ENCODE data around the gene BHLHA9. TPM values are rescaled to one million over a fixed set of nuclear protein-coding genes. Genes with fewer than 3 reads are reported as not detected.

Gene BHLHA9
- total RNA-seq, 1 donor from 2014 or later, result not detected

- H3K36me3 Mint-ChIP-seq, result no peaks in the 10 kb centered on the region
- peaks cover 74% of the 10 kb centered on the region for H3K27me3 Mint-ChIP-seq
- no peak for TF ChIP-seq CTCF (conservative IDR thresholded peaks at IDR 0.05)
- DNase-seq (ENCODE audit: extremely low spot score, unreplicated experiment), result no peak
- peak overlapping the region; percentile 85 for H3K4me3 Mint-ChIP-seq
- H3K4me1 Mint-ChIP-seq (ENCODE audit: unreplicated experiment), result no peaks in the 10 kb centered on the region
- no peak overlapping the region for H3K27ac Mint-ChIP-seq
- no peaks in the 10 kb centered on the region for H3K9me3 Mint-ChIP-seq
These were observed 40.2 kb upstream of the BHLHA9 start for GRCh38 chr17:1229900-1230501.

GRCh38 chr17:1231456-1231855, 38.8 kb upstream of the BHLHA9 start:
- Mint-ChIP-seq H3K36me3 (no peaks in the 10 kb centered on the region), H3K4me1 (ENCODE audit: unreplicated experiment) (no peaks in the 10 kb centered on the region), H3K4me3 (peak overlapping the region; percentile 65), H3K9me3 (no peaks in the 10 kb centered on the region), H3K27ac (no peak overlapping the region), H3K27me3 (peaks cover 62% of the 10 kb centered on the region)
- DNase-seq (ENCODE audit: extremely low spot score, unreplicated experiment), result no peak
- no peak for TF ChIP-seq CTCF (conservative IDR thresholded peaks at IDR 0.05)

- no peak overlapping the region for H3K27ac Mint-ChIP-seq
- H3K36me3 Mint-ChIP-seq, result no peaks in the 10 kb centered on the region
- H3K4me1 Mint-ChIP-seq (ENCODE audit: unreplicated experiment), result no peaks in the 10 kb centered on the region
- peaks cover 54% of the 10 kb centered on the region for H3K27me3 Mint-ChIP-seq
- TF ChIP-seq CTCF (conservative IDR thresholded peaks at IDR 0.05), result no peak
- no peak for DNase-seq (ENCODE audit: extremely low spot score, unreplicated experiment)
- peak overlapping the region; percentile 54 for H3K4me3 Mint-ChIP-seq
- no peaks in the 10 kb centered on the region for H3K9me3 Mint-ChIP-seq
These were observed 37.9 kb upstream of the BHLHA9 start for GRCh38 chr17:1232331-1232730.

- H3K9me3 Mint-ChIP-seq, result no peaks in the 10 kb centered on the region
- H3K27ac Mint-ChIP-seq, result no peak overlapping the region
- TF ChIP-seq CTCF (conservative IDR thresholded peaks at IDR 0.05), result no peak
- H3K4me3 Mint-ChIP-seq, result peak overlapping the region; percentile 43
- DNase-seq (ENCODE audit: extremely low spot score, unreplicated experiment), result no peak
- H3K4me1 Mint-ChIP-seq (ENCODE audit: unreplicated experiment), result no peaks in the 10 kb centered on the region
- peaks cover 49% of the 10 kb centered on the region for H3K27me3 Mint-ChIP-seq
- no peaks in the 10 kb centered on the region for H3K36me3 Mint-ChIP-seq
These were observed 37.5 kb upstream of the BHLHA9 start for GRCh38 chr17:1232786-1233185.

GRCh38 chr17:1234455-1234854, 35.8 kb upstream of the BHLHA9 start:
- Mint-ChIP-seq H3K36me3 (no peaks in the 10 kb centered on the region), H3K9me3 (no peaks in the 10 kb centered on the region), H3K27ac (no peak overlapping the region), H3K27me3 (peaks cover 45% of the 10 kb centered on the region), H3K4me3 (no peak overlapping the region), H3K4me1 (ENCODE audit: unreplicated experiment) (no peaks in the 10 kb centered on the region)
- TF ChIP-seq CTCF (conservative IDR thresholded peaks at IDR 0.05), result no peak
- no peak for DNase-seq (ENCODE audit: extremely low spot score, unreplicated experiment)

GRCh38 chr17:1237471-1237870, 32.8 kb upstream of the BHLHA9 start:
- Mint-ChIP-seq H3K36me3 (no peaks in the 10 kb centered on the region), H3K9me3 (no peaks in the 10 kb centered on the region), H3K27me3 (peaks cover 34% of the 10 kb centered on the region), H3K4me1 (ENCODE audit: unreplicated experiment) (no peaks in the 10 kb centered on the region), H3K4me3 (no peak overlapping the region), H3K27ac (no peak overlapping the region)
- no peak for DNase-seq (ENCODE audit: extremely low spot score, unreplicated experiment)
- no peak for TF ChIP-seq CTCF (conservative IDR thresholded peaks at IDR 0.05)
